GM18511 (cell line): Measurements from ENCODE around the gene NOC4L.

ENCODE experiments used
- ATAC-seq: cut with Tn5 transposase; IDR thresholded peaks from one replicate; pipeline ENCODE4 v1.9.1; 2021; ENCODE audit warnings: mild to moderate bottlenecking, moderate library complexity; ENCODE audit not compliant: unreplicated experiment

The NOC4L gene

DNA sequence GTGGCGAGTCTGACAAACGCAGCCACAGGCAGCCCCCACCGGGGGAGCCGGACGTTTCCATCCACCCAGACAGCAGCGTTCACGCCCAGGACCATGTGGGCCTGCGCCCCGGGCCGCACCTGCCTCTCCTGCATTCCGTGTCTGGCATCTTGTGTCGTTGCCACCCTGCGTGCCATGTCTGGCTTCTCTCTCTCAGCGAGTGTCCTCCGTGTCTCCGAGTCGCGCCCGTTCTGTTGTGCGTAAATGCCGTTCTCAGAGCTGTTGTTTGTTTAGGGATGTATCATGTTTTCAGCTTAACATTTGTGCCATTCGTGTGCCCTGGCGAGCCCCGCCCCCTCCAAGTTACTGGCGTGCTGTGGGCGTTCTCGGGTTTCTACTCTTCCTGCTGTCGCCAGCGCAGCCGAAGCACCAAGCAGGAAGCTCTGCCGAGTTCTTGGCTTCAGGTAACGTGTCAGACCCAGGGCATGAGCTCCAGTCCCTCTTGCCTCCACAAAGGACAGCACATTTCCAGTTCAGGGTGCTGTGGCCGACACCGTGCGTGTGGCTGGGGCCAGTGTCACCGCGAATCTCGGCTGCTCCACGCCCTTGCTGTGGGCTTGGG is 34.6 kb downstream of the NOC4L start:
- no peak for ATAC-seq

DNA sequence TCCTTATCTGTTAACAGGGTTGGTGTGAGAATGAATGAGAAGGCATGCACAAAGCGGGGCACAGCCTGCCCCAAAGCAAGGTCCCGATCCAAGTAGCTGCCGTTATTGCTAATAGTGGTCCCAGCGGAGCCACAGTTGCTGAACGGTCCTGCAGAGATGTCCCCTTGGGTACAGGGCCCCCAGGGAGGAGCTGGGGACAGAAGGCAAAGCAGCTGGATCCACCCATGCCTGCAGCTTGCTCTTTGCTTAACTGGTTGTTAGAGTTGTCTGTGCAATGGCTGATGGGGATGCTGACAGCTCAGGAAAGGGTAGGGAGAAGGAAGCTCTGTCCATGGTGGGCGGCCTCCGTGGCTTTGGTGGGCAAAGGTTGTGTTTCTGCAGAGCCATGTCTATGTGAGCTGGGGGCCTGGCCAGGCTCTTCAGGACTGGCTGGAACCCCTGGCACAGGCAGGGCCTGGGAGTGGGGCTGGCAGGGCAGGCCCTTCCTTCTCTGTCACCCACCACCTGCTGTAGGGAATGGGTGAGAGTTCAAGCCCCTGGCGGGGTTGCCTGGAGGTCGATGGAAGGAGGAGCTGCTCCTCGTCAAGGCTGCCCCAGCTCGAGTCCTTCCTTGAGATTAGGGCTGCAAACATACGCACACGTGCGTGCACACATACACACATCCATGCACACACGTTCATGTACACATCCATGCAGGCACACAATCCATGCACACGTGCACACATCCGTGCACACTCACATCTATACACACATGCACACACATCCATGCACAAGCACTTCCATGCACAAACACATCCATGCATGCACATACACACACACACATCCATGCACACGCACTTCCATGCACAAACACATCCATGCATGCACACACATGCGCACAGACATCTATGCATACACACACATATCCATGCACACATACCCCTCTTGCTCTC is 35.4 kb downstream of the NOC4L start:
- ATAC-seq = no peak

DNA sequence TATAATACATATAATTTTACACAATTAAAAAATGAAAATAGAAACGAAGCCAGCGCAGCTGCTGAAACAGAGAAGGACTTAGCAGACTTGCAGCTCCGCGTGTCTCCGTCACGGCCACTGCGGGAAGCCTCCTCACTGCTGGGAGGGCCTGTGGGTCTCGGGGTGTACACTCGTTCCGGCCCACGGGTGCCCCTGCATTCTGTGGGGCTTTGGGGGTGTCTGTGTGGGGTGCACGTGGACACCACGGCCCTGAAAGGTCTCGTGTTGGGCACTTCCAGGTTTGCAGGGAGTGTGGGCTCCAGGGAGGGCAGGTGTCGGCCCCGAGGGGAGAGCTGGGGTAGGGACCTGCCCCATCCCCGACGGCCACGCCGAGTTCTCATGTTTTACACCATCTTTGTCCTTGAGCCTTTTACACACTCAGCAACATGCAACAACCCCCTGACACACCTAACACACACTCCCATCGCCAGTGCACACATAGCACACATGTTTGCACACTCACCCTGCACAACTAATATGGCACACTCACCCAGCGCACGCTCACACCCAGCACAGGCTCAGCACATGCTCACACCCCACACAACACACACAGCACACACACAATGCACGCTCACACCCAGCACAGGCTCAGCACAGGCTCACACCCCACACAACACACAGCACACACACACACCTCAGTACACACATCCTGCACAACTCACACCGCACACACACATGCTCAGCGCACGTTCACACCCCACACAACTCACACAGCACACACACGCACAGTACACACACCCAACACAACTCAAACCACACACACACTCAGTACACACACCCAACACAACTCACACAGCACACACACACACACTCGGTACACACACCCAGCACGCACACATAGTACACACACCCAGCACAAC is 36.6 kb downstream of the NOC4L start:
- ATAC-seq = no peak

DNA sequence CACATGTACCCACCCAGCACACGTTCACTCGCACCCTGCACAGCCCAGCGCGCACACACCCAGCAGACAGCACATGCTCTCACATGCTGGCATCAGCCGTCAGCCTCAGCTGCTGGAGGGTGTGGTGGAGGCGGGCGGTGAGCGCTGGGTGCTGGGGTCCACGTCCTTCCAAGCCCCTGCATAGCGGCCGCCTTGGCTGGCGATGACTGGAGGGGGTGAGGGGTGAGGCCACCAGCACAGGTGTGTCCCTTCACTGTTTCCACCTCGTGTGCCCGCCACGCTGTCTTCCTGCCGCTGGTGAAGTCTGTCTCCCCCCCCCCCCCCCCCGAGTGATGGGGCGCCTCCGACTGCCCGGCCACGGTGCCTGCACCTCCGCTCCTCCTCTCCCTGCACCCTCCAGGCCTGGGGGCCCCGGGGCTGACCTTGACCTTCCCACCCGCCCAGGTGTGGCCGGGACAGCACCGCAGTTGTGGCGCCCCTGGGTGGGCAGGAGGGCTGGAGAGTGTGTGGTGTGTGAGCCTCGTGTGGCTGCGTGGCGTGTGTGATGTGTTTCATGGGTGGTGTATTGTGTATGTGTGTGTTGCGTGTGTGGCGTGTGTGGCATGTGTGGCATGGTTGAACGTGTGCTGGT is 37.4 kb downstream of the NOC4L start:
- ATAC-seq = no peak

DNA sequence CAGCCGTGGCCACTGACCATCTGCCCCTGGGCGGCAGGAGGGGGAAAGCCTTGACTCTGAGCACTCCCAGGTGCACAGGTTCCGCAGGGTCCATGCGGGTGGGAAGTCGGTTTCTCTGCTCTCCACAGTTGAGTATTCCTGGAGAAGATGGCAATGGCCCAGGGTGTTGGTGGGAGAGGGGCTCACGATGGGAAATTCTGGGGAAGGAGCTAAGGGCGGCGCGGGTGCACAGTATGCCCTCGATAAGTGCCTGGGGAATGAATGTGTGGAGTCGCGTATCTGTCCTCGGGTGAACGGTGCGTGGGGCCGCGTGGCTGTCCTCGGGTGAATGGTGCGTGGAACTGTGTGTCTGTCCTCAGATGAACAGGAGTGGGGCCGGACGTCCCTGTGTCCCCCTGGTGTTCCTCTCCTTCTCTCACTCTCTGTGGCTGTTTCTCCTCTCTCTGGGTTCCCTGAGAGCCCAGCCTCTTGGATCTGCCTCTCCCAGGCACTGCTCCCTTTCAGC is 38.0 kb downstream of the NOC4L start:
- no peak for ATAC-seq

DNA sequence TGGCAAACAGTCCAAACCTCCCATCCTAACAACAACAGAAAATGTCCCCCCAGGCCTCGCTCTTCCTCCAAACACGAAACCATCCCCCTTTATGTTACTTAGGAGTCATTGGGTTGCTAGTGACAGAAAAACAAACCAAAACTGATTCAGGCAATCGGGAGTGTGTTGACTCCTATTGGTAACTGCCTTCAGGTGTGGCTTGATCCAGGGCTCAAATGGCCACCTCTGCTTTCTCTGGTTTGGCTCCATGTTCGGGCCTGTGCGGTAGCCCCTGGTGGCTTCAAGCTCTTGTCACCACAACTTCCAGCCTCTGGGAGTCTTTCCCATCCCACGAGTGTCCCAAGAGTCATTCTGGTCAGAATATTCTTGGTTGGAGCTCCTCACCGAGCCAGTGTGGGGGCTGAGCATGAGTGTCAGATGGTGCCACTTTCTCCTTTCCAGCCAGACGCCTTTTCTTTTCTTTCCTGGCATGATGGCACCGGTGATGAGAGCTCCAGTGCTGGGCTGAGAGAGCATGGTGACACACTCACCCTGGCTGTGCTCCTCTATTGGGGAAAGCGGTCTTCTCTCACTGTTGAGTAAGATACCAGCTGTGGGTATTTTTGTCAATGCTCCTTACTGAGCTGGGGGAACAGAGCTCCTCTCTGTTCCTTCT is 38.6 kb downstream of the NOC4L start:
- no peak for ATAC-seq

DNA sequence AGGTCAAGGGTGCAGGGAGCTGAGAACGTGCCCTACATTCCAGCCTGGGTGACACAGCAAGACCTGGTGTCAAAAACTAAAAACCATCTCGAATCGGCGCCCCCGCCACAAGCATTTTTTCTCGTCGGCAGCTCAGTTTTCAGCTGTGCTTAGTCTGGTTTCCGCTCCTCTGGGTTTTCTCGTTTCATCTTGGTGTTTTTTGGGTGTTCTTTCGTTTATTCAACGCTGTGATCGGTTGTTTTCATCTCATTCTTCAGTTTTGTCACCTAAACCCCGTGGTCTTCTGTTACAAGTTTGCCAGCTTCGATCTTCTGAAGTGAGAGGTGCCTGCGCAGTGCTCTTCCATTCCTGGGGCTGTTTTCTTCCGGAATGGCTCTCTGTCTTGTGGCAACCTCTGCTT is 41.4 kb downstream of the NOC4L start:
- no peak for ATAC-seq

DNA sequence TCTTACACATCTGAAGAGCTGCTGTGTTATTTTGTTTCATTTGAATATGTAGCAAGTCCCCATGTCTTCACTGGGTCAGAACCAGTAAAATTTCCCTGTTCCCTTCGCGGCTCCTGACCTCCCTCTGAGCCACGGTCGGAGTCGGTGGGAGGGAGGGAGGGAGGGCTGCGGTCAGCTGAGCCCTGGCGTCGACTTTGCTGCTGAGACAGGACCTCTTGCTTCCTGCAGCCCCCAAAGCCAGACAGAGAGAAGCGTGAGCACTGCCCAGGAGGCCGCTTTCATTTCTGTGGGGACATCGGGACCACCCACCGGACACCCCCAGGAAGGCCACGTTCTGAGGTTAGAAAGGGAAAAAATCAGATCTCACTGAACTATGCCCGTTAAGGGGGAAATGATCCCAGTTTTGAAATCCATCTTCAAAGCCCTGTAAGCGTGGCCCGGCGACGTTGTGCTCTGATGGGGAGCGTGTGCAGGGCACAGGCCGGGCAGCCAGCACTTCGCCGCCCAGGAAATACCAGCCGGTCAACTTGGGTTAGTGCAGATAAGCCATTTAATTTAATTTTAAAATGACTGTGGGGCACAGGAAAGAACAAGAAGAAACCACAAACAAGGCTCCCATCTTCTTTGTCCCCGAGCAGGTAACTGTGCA is 42.1 kb downstream of the NOC4L start:
- no peak for ATAC-seq

DNA sequence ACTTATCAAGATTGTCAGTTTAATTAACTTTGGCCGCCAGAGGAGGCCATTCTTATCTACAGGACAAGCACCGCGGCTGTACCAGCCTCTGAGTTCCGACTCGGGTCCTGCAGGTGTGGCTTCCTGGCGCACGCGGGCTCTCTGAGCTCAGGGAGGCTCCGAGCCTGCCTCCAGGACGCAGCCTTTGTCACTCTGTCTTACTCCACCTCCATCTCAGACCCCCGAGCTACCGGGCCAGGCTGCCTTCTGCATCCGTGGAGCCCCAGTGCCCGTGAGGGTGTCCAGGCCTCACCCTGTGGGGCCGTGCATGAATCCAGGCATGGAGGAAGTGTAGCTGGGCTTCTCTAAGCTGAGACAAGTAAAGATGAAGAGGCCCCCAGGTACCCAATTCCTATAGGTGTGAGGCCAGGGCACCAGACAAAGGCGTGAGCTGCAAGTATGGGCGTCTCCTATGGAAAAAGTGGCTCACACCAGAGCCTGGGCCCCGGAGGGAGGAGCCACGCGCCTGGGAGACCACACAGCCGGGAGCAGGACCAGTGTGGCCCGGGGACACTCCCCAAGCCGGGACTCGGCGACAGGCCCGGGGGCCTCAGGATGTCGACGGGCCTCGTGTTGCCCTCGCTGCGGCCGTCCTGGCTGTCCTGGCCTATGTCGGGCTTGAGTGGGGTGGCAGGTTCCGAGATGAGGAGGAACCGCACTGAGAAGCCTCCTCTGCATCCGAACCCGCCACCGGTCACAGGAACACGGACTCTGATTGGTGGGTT is 42.8 kb downstream of the NOC4L start:
- ATAC-seq = no peak

DNA sequence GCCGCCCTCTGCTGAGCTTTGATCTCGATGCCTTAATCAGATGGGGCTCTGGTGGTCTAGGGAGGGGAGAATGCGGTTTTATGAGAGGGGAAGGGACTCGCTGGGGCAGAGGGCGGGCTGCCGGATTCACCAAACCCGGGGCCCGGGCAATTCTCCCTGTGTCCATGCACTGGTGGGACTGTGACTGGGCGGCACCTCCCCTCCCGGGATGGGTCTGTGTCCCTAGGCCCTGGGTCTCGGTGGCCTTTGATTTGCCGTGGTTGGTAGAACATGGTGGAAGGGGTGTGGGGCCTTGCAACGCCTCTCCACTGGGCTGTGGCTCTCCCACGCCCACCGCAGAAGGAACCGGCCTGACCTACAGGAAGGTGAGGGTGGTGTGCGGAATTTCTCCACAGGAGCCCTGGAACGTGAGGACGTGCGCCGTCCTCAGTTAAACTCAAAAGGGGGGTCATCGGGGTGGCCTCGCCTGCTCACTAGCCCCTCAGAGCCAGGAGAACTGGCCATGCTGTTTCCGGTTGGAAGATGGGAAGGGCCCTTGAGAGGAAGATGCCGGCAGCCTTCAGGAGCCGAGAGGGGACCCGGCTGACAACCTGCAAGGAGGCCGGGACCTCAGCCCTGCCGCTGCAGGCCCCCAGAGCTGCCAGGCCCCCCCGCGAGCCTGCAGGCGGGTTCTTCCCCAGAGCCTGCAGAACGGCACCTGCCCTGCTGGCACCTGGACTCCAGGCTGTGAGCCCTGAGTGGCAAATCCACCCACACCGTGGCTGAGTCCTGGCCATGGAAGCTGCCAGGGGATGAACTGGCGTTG is 43.6 kb downstream of the NOC4L start:
- no peak for ATAC-seq

DNA sequence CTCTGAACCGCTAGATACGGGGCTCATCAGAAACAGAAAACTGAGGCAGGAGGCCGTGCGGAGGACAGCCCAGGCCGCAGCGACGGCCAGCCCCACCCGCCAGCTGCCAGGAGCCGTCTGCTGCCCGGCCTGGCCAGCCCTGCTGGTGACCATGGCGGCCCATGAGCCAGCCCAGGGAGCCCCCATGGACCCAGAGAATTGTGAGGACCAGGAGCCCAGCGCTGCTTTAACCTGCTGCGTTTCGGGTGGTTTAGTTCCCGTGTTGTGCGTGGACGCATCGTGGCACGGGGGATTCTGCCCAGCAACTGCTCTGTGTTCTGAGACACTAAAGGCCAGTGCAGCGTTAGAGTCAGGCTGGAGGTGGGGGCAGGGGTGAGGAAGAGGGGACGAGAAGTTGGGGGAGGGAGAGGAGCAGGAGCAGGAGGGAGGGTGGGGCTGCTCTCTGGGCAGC is 44.2 kb downstream of the NOC4L start:
- no peak for ATAC-seq

DNA sequence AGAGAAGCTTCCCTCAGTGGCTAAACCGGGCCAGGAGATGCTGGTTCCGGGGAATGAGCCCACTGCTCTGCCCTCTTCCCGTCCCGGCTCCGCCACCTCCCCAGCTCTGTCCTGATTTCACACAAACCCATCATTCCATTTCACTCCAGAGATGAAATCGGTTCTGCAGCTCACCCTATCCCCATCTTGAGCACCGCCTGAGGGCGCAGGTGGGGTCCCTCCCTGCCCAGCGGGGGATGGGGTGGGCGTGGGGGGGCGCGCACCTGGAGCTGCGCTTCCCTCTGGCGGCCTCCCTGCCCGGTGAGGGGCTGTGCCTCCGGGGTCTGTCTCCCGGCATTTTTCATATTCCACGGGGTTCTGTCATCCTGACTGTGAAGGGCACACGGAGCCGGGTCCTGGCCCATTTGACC is 44.7 kb downstream of the NOC4L start:
- no peak for ATAC-seq

DNA sequence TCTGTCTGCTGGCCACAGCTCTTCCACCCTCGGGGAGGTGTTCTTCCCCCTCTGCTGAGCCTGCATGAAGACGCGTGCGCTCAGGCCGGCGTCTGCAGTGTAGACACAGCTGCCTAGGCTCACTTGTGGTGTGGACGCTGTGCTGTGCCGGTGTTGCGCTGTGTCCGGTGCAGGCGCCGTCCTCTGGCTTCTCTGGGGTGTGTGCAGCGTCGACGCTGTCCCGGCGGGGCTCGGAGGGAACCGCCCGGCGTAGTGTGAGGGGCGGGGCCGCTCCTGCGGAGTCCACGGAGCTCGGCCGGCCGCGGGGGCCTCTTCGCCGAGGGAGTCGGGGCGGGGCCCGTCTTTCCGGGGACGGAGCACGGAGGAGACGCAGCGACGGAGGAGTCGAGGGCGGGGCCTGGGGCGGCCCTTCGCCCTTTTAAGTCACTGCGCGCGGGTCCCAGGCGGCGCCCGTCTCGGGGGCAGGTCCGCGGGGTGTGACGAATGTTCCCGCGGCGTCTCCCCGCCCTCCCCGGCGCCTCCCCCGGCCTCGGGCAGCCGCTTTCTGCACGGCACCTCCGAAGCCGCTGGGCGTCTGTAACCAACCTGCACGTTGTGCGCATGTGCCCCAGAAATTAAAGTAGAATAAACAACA is 45.2 kb downstream of the NOC4L start:
- ATAC-seq = peak; percentile 92

DNA sequence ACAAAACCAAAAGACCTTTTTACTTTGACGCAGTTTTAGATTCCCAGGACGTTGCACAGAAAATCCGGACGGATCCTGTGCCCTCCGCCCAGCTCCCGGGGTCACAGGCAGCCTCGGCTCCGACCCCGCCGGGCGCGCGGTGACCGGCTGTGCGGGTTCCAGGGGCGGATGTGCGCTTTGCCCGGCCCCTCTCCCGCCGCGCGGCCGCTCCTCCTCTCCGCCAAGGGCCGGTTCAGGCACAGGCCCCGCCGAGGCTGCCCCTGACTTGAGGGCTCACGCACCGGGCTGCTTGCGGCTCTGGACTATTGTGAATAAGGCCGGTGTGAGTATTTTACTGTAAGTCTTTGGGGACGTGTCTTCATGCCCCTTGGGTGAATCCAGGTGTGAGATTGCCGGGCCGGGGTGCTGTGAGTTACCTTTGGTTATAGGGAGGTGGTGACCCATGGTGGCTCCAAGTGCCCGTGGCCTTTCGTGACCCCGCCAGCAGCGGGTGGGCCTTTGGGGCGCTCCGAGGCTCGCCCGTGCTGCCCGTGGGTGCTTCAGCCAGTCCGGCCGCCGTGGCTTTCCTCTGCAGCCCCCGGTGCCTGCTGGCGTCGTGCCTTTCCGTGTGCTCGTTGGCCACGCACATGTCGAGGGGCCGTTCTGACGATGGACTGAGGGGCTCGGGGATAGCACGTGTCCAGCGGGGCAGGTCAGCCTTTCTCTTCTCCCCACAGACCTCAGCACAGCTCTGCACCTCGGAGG is 45.9 kb downstream of the NOC4L start:
- ATAC-seq = peak; percentile 33

DNA sequence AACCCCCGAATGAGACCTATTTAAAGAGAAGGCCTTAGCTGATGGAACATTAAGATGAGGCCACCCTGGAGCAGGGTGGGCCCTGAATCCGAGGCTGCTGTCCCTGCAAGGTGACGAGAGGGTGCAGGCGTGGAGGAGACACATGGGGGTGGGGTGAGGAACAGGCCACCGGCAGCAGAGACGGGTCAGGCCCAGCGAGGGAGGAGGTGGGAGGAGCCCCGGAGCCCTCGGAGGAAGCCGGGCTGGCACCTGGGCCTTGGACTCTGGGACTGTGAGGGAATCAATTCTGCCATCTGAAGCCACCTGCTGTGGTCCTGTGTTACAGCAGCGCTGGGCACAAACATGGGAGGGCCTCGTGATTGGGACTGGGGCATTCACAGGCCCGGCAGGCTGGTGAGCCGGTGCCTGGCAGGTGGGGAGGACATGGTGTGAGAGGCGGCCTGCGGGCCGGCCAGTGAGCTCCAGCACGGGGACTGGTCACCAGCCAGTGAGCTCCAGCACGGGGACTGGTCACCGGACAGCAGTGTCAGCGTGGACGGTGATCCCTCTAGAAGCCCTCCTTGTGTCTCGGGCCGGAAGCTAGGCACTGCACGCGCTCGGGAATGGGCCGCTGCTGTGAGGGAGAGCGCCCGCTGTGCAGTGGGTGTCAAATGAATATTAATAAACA is 46.7 kb downstream of the NOC4L start:
- ATAC-seq = no peak
